Vagina (tissue), 2 donors: Measurements from ENCODE around the gene ANTXR1. TPM values are rescaled to one million over a fixed set of nuclear protein-coding genes. Genes with fewer than 3 reads are reported as not detected.

Source experiments
- DNase-seq, 2 donors: peaks; one replicate each; pipeline ENCODE4 v3.0.0-alpha.2; 2017; ENCODE audit errors: extremely low spot score in 2 of 2
- H3K27ac ChIP-seq: fragments of 200-600 bp; sonication (generic); one replicate; pipeline ENCODE4 v1.5.1; 2019
- H3K27me3 ChIP-seq: fragments of 200-600 bp; sonication (generic); one replicate; pipeline ENCODE4 v1.5.1; 2019
- H3K36me3 ChIP-seq, 2 donors: fragments of 200-600 bp; sonication (generic); one replicate each; pipeline ENCODE4 v1.5.1; 2017 to 2019
- H3K4me1 ChIP-seq: fragments of 200-600 bp; sonication (generic); one replicate; pipeline ENCODE4 v1.5.1; 2019
- H3K4me3 ChIP-seq, 2 donors: fragments of 200-600 bp; sonication (generic); 1 replicate in 1 of 2; 2 replicates in 1 of 2; pipeline ENCODE4 v1.5.1; 2016 to 2019
- H3K9me3 ChIP-seq: fragments of 200-600 bp; sonication (generic); one replicate; pipeline ENCODE4 v1.5.1; 2019
- CTCF ChIP-seq, 3 experiments: fragments of 450-650 bp in 2 of 3; fragments of 200-600 bp in 1 of 3; sonication (generic) in 1 of 3; IDR thresholded peaks; one replicate each; pipeline ENCODE4 v1.5.1; 2017 to 2019; ENCODE audit warnings: antibody characterized with exemption in 3 of 3, mild to moderate bottlenecking in 2 of 3, moderate library complexity in 2 of 3
- POLR2A ChIP-seq, 2 donors: fragments of 450-650 bp; IDR thresholded peaks; one replicate each; pipeline ENCODE4 v1.6.1; 2017; ENCODE audit warnings: antibody characterized with exemption in 2 of 2, mild to moderate bottlenecking in 2 of 2, moderate library complexity in 2 of 2
- POLR2AphosphoS5 ChIP-seq, 2 donors: sonication (generic); formaldehyde crosslinking; IDR thresholded peaks; one replicate each; pipeline ENCODE4 v1.9.0; 2017; ENCODE audit warnings: antibody characterized with exemption in 2 of 2, mild to moderate bottlenecking in 2 of 2, low read depth in 1 of 2; ENCODE audit not compliant: insufficient read depth in 1 of 2
- intact Hi-C: fragments of 100-400 bp; cut with DNase I; formaldehyde crosslinking; loops from one replicate; pipeline ENCODE4 v1.15.1; 2023
- total RNA-seq: library from RNA; depleted of rRNA; stranded (reverse); fragments of >200 nt; gene quantifications from one replicate; pipeline ENCODE4 v1.2.3, GENCODE V29; 2016

Gene ANTXR1
- total RNA-seq, 1 donor from 2014 or later = 102 TPM

- TF ChIP-seq POLR2A (IDR thresholded peaks at IDR 0.05) (no peak), CTCF (IDR thresholded peaks at IDR 0.05) (no peak), POLR2AphosphoS5 (IDR thresholded peaks at IDR 0.05; ENCODE audit: insufficient read depth in 1 of 2, low read depth in 1 of 2) (peak in 1 of 2 donors; percentile 24)
- H3K27ac ChIP-seq = peak overlapping the region; percentile 87
- peaks cover 0 to 8% of the 10 kb centered on the region in 2 donors for H3K36me3 ChIP-seq
- no peaks in the 10 kb centered on the region for H3K9me3 ChIP-seq
- intact Hi-C loops = no loop called here
- H3K27me3 ChIP-seq = no peaks in the 10 kb centered on the region
- DNase-seq = no peak
- no peak overlapping the region for H3K4me3 ChIP-seq
- H3K4me1 ChIP-seq = peaks cover 41% of the 10 kb centered on the region
These were observed 164.2 kb downstream of the ANTXR1 start for GRCh38 chr2:69177063-69177771.

- H3K4me1 ChIP-seq = peaks cover 41% of the 10 kb centered on the region
- no peaks in the 10 kb centered on the region for H3K9me3 ChIP-seq
- peak; percentile 72 to 97 for TF ChIP-seq POLR2AphosphoS5 (IDR thresholded peaks at IDR 0.05; ENCODE audit: insufficient read depth in 1 of 2, low read depth in 1 of 2)
- no peak for TF ChIP-seq CTCF (IDR thresholded peaks at IDR 0.05)
- peak in 1 of 2 donors; percentile 34 for TF ChIP-seq POLR2A (IDR thresholded peaks at IDR 0.05)
- intact Hi-C loops = no loop called here
- H3K4me3 ChIP-seq = no peak overlapping the region
- peak in 1 of 2 donors; percentile 94 for DNase-seq
- H3K27me3 ChIP-seq = no peaks in the 10 kb centered on the region
- H3K36me3 ChIP-seq = peaks cover 0 to 13% of the 10 kb centered on the region in 2 donors
- peak overlapping the region; percentile 87 for H3K27ac ChIP-seq
These were observed 165.0 kb downstream of the ANTXR1 start for GRCh38 chr2:69177785-69178636.

GRCh38 chr2:69178756-69179155, 165.8 kb downstream of the ANTXR1 start:
- H3K4me3 ChIP-seq = no peak overlapping the region
- H3K4me1 ChIP-seq = peaks cover 44% of the 10 kb centered on the region
- DNase-seq = no peak
- H3K27me3 ChIP-seq = no peaks in the 10 kb centered on the region
- peaks cover 0 to 14% of the 10 kb centered on the region in 2 donors for H3K36me3 ChIP-seq
- intact Hi-C loops = no loop called here
- H3K9me3 ChIP-seq = no peaks in the 10 kb centered on the region
- peak overlapping the region; percentile 87 for H3K27ac ChIP-seq
- TF ChIP-seq POLR2AphosphoS5 (IDR thresholded peaks at IDR 0.05; ENCODE audit: insufficient read depth in 1 of 2, low read depth in 1 of 2) = no peak
- TF ChIP-seq CTCF (IDR thresholded peaks at IDR 0.05) = no peak
- no peak for TF ChIP-seq POLR2A (IDR thresholded peaks at IDR 0.05)

- intact Hi-C loops = no loop called here
- H3K27me3 ChIP-seq = no peaks in the 10 kb centered on the region
- DNase-seq = no peak
- H3K4me3 ChIP-seq = no peak overlapping the region
- peak overlapping the region; percentile 42 for H3K27ac ChIP-seq
- peaks cover 49% of the 10 kb centered on the region for H3K4me1 ChIP-seq
- no peaks in the 10 kb centered on the region for H3K9me3 ChIP-seq
- TF ChIP-seq CTCF (IDR thresholded peaks at IDR 0.05) (no peak), POLR2A (IDR thresholded peaks at IDR 0.05) (no peak), POLR2AphosphoS5 (IDR thresholded peaks at IDR 0.05; ENCODE audit: insufficient read depth in 1 of 2, low read depth in 1 of 2) (no peak)
- peaks cover 0 to 20% of the 10 kb centered on the region in 2 donors for H3K36me3 ChIP-seq
These were observed 167.2 kb downstream of the ANTXR1 start for GRCh38 chr2:69180227-69180626.
